ENCODE data around the gene APOBR. TPM values are rescaled to one million over a fixed set of nuclear protein-coding genes. Genes with fewer than 3 reads are reported as not detected.
"Not testable (repeated sequence)": the region's sequence is repeated elsewhere in the genome, so short reads cannot be mapped to it uniquely, and the experiment has no call there.

Gene APOBR, protein sequence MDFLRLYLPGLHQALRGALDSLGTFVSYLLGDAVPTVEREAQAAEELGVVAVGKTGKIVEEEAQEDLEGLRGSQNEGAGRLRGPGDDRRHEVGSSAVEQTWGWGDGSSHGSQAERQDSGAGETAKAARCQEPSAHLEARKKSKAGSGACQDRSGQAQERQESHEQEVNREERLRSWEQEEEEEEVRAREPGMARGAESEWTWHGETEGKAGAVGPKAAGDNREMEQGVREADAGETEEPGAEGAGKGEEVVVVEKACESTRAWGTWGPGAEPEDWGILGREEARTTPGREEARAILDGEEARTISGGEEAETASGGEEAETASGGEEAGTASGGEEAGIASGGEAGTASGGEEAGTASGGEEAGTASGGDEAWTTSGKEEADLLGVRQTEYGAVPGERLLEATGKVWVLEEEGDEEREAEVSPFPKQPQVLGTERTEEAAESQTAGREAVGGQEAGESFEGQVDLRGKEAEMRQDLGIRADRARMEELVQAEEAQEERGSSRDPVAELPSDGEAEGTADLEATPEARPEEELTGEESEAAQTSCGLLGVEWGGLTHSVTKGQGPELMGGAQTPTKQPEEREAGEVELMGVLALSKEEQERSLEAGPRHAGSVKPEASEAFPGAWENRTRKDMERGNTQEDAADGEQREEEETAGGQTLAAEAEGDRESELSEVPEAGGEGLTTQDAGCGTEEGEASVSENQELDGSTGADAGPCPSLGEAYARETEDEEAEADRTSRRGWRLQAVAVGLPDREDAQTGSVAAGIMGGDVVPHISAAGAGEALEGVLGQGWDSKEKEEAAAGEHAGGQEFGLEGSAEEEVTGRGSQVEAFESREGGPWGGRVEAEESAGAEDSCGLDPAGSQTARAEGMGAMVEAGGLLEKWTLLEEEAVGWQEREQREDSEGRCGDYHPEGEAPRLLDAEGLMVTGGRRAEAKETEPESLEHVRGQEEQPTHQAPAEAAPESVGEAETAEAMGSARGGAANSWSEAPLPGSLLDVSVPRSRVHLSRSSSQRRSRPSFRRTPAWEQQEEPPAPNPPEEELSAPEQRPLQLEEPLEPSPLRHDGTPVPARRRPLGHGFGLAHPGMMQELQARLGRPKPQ
- total RNA-seq (1 to 10 TPM; 1.3 to 1.5 TPM), polyA plus RNA-seq (1 to 10 TPM in 1 of 2 donors, under 1 TPM in 1; 0.28 to 1.4 TPM)

DNA sequence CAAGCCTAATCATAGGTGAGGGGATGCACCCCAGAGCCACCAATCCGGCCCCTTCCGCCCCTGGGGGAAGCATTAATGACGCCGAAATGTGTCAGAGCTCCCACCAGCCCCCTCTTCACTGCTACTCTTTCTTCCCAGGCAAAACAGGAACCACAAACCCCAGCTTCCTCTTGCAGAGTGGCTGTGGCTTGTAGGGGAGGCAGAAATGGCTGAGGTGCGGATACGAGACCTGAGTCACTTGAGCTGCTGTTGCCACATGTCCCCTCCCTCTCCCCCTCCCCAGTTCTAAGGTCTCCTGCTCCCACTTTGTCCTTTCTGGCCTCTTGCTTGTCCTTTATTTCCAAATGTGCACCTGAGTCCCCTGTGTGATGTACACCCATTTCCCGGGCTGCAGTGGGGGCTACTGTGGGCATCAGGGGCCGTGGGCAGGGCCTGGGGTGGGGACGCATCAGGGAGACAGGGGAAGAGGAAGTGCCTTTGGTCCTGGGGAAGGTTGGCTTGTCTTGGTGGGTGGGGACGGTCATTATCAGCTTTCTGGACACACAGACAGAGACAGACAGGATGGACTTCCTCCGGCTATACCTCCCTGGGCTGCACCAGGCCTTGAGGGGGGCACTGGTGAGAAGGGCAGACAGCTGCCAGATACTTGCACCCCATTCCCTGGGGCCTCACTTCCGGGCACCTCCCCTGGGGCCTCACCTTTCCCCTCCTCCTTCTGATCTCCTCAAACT, at the start of gene APOBR:
Gene APOBR (plus strand): TSS at position 523 of the 731 bp plus-strand sequence. CDS start 39 bp downstream, at position 562.
- TF ChIP-seq SP1 (IDR thresholded peaks at IDR 0.05), result peak; percentile 14
- no peak for TF ChIP-seq JUND (IDR thresholded peaks at IDR 0.05)
- TF ChIP-seq YY1 (IDR thresholded peaks at IDR 0.05), result peak; percentile 32
- Histone ChIP-seq H3K4me1 (ENCODE audit: control insufficient read depth in 4 of 4, insufficient read depth in 4 of 4, low read length in 3 of 4) (peaks cover 0 to 17% (median 7%) of the 10 kb centered on the region in 4 donors), H3K36me3 (ENCODE audit: control insufficient read depth in 4 of 4, insufficient read depth in 3 of 4, low read depth in 1 of 4, low read length in 3 of 4) (peaks cover 0 to 4% (median 2%) of the 10 kb centered on the region in 4 donors), H3K9ac (ENCODE audit: low read depth in 1 of 2, low read length in 2 of 2) (peak within 1 kb of the TSS; percentile 6 to 38), H3K9me3 (ENCODE audit: control insufficient read depth in 4 of 4, low read length in 3 of 4) (no peaks in the 10 kb centered on the region), H3K27ac (ENCODE audit: low read depth in 1 of 2, low read length in 2 of 2) (peak within 1 kb of the TSS; percentile 65 to 77), H3K27me3 (ENCODE audit: control insufficient read depth in 4 of 4, insufficient read depth in 4 of 4, low read length in 3 of 4) (no peaks in the 10 kb centered on the region), H3K4me3 (ENCODE audit: low read depth in 1 of 3, low read length in 3 of 3) (peak within 1 kb of the TSS in 1 of 3 donors; percentile 15)
- 65% methylated on average over 12 of the region's 12 CpGs for WGBS
- no peak for DNase-seq (ENCODE audit: low spot score)

DNA sequence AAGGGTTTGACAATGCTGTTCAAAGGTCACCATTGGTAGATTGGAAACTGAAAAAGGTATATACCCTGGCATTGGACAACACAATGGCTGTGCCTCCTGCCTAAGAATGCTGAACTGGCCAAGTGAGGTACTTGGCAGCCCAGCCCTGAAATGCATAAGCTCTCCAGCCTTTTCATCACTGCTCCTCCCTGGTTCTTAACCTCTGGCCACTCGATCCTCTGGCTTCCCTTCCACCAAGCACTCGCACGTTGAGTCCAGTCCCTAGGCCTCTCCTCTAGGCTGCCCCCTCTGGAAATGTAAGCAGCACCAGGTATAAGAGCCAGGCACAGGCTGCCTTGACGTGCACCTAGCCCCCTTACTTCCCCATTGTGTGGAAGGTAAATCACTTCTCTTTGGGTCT, 48.1 kb upstream of the APOBR start:
- not testable (repeated sequence) for H3K27me3 ChIP-seq (ENCODE audit: control insufficient read depth in 4 of 4, insufficient read depth in 4 of 4, low read length in 3 of 4)

DNA sequence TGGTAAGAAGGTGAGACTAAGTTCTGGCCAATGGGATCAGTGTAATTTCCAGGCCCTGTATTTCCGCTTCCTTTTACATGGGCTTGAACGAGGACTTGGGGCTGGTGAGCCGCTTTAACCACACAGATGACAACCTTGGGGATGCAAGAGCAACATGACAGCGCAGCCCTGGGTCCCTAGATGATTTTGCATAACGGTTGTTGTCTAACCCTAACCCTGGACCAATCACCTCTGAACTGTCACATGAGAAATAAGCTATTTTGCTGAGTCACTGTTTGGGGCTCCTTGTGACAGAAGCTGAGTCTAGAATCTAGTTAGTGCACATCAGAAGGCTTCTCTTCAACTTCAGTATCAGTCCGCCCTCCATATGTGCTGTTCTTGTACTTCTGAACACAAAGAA, 47.4 kb upstream of the APOBR start:
- H3K9ac ChIP-seq (ENCODE audit: low read depth in 1 of 2, low read length in 2 of 2); H3K27me3 ChIP-seq (ENCODE audit: control insufficient read depth in 4 of 4, insufficient read depth in 4 of 4, low read length in 3 of 4); H3K4me1 ChIP-seq (ENCODE audit: control insufficient read depth in 4 of 4, insufficient read depth in 4 of 4, low read length in 3 of 4); H3K27ac ChIP-seq (ENCODE audit: low read depth in 1 of 2, low read length in 2 of 2); H3K36me3 ChIP-seq (ENCODE audit: control insufficient read depth in 4 of 4, insufficient read depth in 3 of 4, low read depth in 1 of 4, low read length in 3 of 4); H3K9me3 ChIP-seq (ENCODE audit: control insufficient read depth in 4 of 4, low read length in 3 of 4); DNase-seq (ENCODE audit: low spot score); H3K4me3 ChIP-seq (ENCODE audit: low read depth in 1 of 3, low read length in 3 of 3): not testable (repeated sequence)
- WGBS, result no CpG with 5 or more reads among the region's 6 CpGs

More for the DNA sequence above, 48.1 kb upstream of the APOBR start:
- not testable (repeated sequence) for H3K36me3 ChIP-seq (ENCODE audit: control insufficient read depth in 4 of 4, insufficient read depth in 3 of 4, low read depth in 1 of 4, low read length in 3 of 4); H3K9ac ChIP-seq (ENCODE audit: low read depth in 1 of 2, low read length in 2 of 2); DNase-seq (ENCODE audit: low spot score); H3K27ac ChIP-seq (ENCODE audit: low read depth in 1 of 2, low read length in 2 of 2); H3K4me1 ChIP-seq (ENCODE audit: control insufficient read depth in 4 of 4, insufficient read depth in 4 of 4, low read length in 3 of 4); H3K4me3 ChIP-seq (ENCODE audit: low read depth in 1 of 3, low read length in 3 of 3); H3K9me3 ChIP-seq (ENCODE audit: control insufficient read depth in 4 of 4, low read length in 3 of 4)
- WGBS, result no CpG with 5 or more reads among the region's 4 CpGs

DNA sequence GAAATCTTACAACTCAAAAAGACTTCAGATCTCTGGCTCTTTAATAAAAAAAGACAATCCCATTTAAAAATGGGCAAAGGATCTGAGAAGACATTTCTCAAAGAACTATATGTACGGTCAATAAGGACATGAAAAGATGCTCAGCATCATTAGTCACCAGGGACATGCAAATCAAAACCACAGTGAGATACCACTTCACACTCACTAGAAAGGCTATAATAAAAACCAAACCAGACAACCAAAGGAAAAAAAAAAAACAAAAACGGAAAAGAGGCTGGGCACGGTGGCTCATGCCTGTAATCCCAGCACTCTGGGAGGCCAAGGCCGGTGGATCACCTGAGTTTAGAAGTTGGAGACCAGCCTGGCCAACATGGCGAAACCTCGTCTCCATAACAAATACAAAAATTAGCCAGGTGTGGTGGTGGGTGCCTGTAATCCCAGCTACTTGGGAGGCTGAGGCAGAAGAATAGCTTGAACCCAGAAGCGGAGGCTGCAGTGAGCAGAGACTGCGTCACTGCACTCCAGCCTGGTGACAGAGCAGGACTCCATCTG, 20.7 kb upstream of the APOBR start:
- DNase-seq (ENCODE audit: low spot score), result no peak
- Histone ChIP-seq H3K9me3 (ENCODE audit: control insufficient read depth in 4 of 4, low read length in 3 of 4) (no peaks in the 10 kb centered on the region), H3K4me1 (ENCODE audit: control insufficient read depth in 4 of 4, insufficient read depth in 4 of 4, low read length in 3 of 4) (no peaks in the 10 kb centered on the region), H3K27me3 (ENCODE audit: control insufficient read depth in 4 of 4, insufficient read depth in 4 of 4, low read length in 3 of 4) (no peaks in the 10 kb centered on the region), H3K4me3 (ENCODE audit: low read depth in 1 of 3, low read length in 3 of 3) (no peak overlapping the region), H3K27ac (ENCODE audit: low read depth in 1 of 2, low read length in 2 of 2) (no peak overlapping the region), H3K9ac (ENCODE audit: low read depth in 1 of 2, low read length in 2 of 2) (no peak overlapping the region), H3K36me3 (ENCODE audit: control insufficient read depth in 4 of 4, insufficient read depth in 3 of 4, low read depth in 1 of 4, low read length in 3 of 4) (peaks cover 10 to 30% (median 15%) of the 10 kb centered on the region in 4 donors)
- TF ChIP-seq HNF4A (conservative IDR thresholded peaks at IDR 0.05), result no peak
- TF ChIP-seq, protein P1, sequence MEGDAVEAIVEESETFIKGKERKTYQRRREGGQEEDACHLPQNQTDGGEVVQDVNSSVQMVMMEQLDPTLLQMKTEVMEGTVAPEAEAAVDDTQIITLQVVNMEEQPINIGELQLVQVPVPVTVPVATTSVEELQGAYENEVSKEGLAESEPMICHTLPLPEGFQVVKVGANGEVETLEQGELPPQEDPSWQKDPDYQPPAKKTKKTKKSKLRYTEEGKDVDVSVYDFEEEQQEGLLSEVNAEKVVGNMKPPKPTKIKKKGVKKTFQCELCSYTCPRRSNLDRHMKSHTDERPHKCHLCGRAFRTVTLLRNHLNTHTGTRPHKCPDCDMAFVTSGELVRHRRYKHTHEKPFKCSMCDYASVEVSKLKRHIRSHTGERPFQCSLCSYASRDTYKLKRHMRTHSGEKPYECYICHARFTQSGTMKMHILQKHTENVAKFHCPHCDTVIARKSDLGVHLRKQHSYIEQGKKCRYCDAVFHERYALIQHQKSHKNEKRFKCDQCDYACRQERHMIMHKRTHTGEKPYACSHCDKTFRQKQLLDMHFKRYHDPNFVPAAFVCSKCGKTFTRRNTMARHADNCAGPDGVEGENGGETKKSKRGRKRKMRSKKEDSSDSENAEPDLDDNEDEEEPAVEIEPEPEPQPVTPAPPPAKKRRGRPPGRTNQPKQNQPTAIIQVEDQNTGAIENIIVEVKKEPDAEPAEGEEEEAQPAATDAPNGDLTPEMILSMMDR (IDR thresholded peaks at IDR 0.05; ENCODE audit: low read depth, low read length, missing input control), result no peak
- WGBS, result 94% methylated on average over 8 of the region's 8 CpGs
